NCI-H1930 (cell line): ENCODE measurements around the gene SALL4.
"Not testable (repeated sequence)": the region's sequence is repeated elsewhere in the genome, so short reads cannot be mapped to it uniquely, and the experiment has no call there.

ENCODE experiments used
- DNase-seq, 2 experiments: peaks; one replicate each; lab custom pipeline; 2025; lab: John Stamatoyannopoulos, UW

SALL4 gene

GRCh38 chr20:51802170-51802751, at the start of gene SALL4:
Gene SALL4, minus strand, starts transcription at chr20:51802521. Its CDS starts 113 bp downstream, at chr20:51802408.
- peak; percentile 77 to 91 for DNase-seq

- DNase-seq: no peak
These were observed 46.0 kb upstream of the SALL4 start for GRCh38 chr20:51848346-51848745.

GRCh38 chr20:51840865-51841264, 38.5 kb upstream of the SALL4 start:
- no peak for DNase-seq

GRCh38 chr20:51837876-51838420, 35.6 kb upstream of the SALL4 start:
- no peak for DNase-seq

GRCh38 chr20:51837436-51837835, 35.1 kb upstream of the SALL4 start:
- DNase-seq: no peak

- no peak for DNase-seq
These were observed 31.0 kb upstream of the SALL4 start for GRCh38 chr20:51833326-51833725.

GRCh38 chr20:51832276-51832675, 30.0 kb upstream of the SALL4 start:
- DNase-seq: no peak

GRCh38 chr20:51831866-51832265, 29.5 kb upstream of the SALL4 start:
- DNase-seq: no peak

GRCh38 chr20:51830538-51830937, 28.2 kb upstream of the SALL4 start:
- DNase-seq: no peak

- no peak for DNase-seq
These were observed 26.4 kb upstream of the SALL4 start for GRCh38 chr20:51828762-51829161.

- no peak for DNase-seq
These were observed 24.1 kb upstream of the SALL4 start for GRCh38 chr20:51826372-51826771.

- DNase-seq: no peak
These were observed 16.2 kb upstream of the SALL4 start for GRCh38 chr20:51818479-51819008.

GRCh38 chr20:51816856-51817255, 14.5 kb upstream of the SALL4 start:
- DNase-seq: not testable (repeated sequence)

GRCh38 chr20:51815383-51816076, 13.2 kb upstream of the SALL4 start:
- DNase-seq: no peak

GRCh38 chr20:51812861-51813260, 10.5 kb upstream of the SALL4 start:
- no peak for DNase-seq

GRCh38 chr20:51811514-51812128, 9.3 kb upstream of the SALL4 start:
- no peak for DNase-seq

GRCh38 chr20:51811042-51811355, 8.7 kb upstream of the SALL4 start:
- DNase-seq: no peak

GRCh38 chr20:51810155-51811041, 8.1 kb upstream of the SALL4 start:
- no peak for DNase-seq

- DNase-seq: no peak
These were observed 5.5 kb upstream of the SALL4 start for GRCh38 chr20:51807720-51808250.

GRCh38 chr20:51804754-51805153, 2.4 kb upstream of the SALL4 start:
- DNase-seq: no peak

GRCh38 chr20:51803148-51803854, 980 bp upstream of the SALL4 start:
- no peak for DNase-seq
